ENCODE results near the gene OR11A1. TPM values are rescaled to one million over a fixed set of nuclear protein-coding genes. Genes with fewer than 3 reads are reported as not detected.

The OR11A1 gene
- polyA plus RNA-seq, 1 donor (not counting 4 experiments of a cell fraction or from before 2014, with no cell fraction given) = not detected

DNA sequence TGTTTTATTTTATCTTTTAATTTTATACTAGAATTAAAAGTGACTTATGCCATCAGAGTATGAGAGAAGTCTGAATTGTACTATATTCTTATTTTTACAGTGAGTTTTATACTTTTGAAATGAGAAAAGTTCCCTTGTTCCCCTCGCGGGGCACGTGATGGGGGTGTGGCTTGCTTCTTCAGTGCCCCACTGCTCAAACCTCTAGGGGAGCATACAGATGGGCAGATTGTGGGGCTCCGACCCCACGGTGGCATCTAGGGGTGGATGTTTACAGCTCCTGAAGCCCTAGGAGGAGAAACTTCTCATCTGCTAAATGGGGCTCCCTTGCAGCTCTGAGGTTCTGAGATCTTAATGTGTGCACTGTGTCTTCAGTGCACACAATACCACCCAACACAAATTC is 42.8 kb upstream of the OR11A1 start:
- TF ChIP-seq CTCF (optimal IDR thresholded peaks at IDR 0.05 in 1 of 3, IDR thresholded peaks at IDR 0.05 in 1 of 3, conservative IDR thresholded peaks at IDR 0.05 in 1 of 3; ENCODE audit: extremely low read depth in 1 of 3, insufficient read depth in 2 of 3, low read length in 3 of 3) = no peak
- no peak for TF ChIP-seq EZH2 (IDR thresholded peaks at IDR 0.05; ENCODE audit: low read length)
- H3K4me3 ChIP-seq (ENCODE audit: control insufficient read depth in 2 of 3, extremely low read depth in 1 of 3, insufficient read depth in 2 of 3, low read depth in 1 of 3, low read length in 3 of 3) = no peak overlapping the region
- no peak for DNase-seq (ENCODE audit: low read depth, low spot score)
- H2AFZ ChIP-seq (ENCODE audit: control insufficient read depth, low read length) = no peak overlapping the region
- dilution Hi-C loops (cut with MboI; ENCODE audit: extremely low pct_ligation_motif_present, low sequenced_read_pairs) = no loop called here
- H3K79me2 ChIP-seq (ENCODE audit: control insufficient read depth, insufficient read depth, low read length) = no peaks in the 10 kb centered on the region
- no peak for FAIRE-seq
- H3K9me1 ChIP-seq (ENCODE audit: control insufficient read depth, extremely low read depth, insufficient read depth, low read length) = no peaks in the 10 kb centered on the region
- no peak overlapping the region for H3K27ac ChIP-seq (ENCODE audit: control insufficient read depth, insufficient read depth, low read length)
- peaks cover 4% of the 10 kb centered on the region for H3K4me1 ChIP-seq (ENCODE audit: control insufficient read depth, extremely low read depth, insufficient read depth, low read length)
- H3K27me3 ChIP-seq (ENCODE audit: control insufficient read depth, extremely low read depth, insufficient read depth, low read length) = peaks cover 9% of the 10 kb centered on the region
- no peak overlapping the region for H3K9ac ChIP-seq (ENCODE audit: control insufficient read depth, extremely low read depth, insufficient read depth, low read length)
- no peaks in the 10 kb centered on the region for H3K36me3 ChIP-seq (ENCODE audit: control insufficient read depth in 2 of 2, extremely low read depth in 1 of 2, insufficient read depth in 2 of 2, low read length in 2 of 2)
- H4K20me1 ChIP-seq (ENCODE audit: control insufficient read depth, extremely low read depth, insufficient read depth, low read length) = no peaks in the 10 kb centered on the region
- no peaks in the 10 kb centered on the region for H3K9me3 ChIP-seq (ENCODE audit: control insufficient read depth, low read depth, low read length)
- H3K4me2 ChIP-seq (ENCODE audit: control insufficient read depth, extremely low read depth, insufficient read depth, low read depth, low read length) = no peak overlapping the region

DNA sequence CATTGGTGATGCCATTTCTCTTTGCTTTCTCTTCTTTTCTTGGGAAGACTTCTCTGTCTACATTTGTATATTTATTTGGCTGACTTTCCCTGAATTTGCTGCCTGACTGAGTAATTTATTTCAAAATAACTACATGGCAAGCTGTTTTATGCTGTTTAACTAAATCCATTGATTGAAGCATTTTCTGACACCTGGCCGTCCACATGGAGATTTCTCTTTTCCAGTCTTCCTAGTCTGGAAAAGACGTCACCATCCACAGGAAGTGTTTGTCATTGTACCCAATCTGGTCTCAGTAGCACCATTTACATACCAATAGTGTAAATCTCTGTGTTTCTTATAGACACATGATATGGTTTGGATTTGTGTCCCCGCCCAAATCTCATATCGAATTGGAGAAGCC is 40.1 kb upstream of the OR11A1 start:
- dilution Hi-C loops (cut with MboI; ENCODE audit: extremely low pct_ligation_motif_present, low sequenced_read_pairs) = no loop called here
- no peaks in the 10 kb centered on the region for H3K4me1 ChIP-seq (ENCODE audit: control insufficient read depth, extremely low read depth, insufficient read depth, low read length)
- TF ChIP-seq CTCF (optimal IDR thresholded peaks at IDR 0.05 in 1 of 3, IDR thresholded peaks at IDR 0.05 in 1 of 3, conservative IDR thresholded peaks at IDR 0.05 in 1 of 3; ENCODE audit: extremely low read depth in 1 of 3, insufficient read depth in 2 of 3, low read length in 3 of 3) (no peak), EZH2 (IDR thresholded peaks at IDR 0.05; ENCODE audit: low read length) (no peak)
- H2AFZ ChIP-seq (ENCODE audit: control insufficient read depth, low read length) = no peak overlapping the region
- no peaks in the 10 kb centered on the region for H3K36me3 ChIP-seq (ENCODE audit: control insufficient read depth in 2 of 2, extremely low read depth in 1 of 2, insufficient read depth in 2 of 2, low read length in 2 of 2)
- H3K4me2 ChIP-seq (ENCODE audit: control insufficient read depth, extremely low read depth, insufficient read depth, low read depth, low read length) = no peak overlapping the region
- H3K27me3 ChIP-seq (ENCODE audit: control insufficient read depth, extremely low read depth, insufficient read depth, low read length) = peaks cover 6% of the 10 kb centered on the region
- H3K4me3 ChIP-seq (ENCODE audit: control insufficient read depth in 2 of 3, extremely low read depth in 1 of 3, insufficient read depth in 2 of 3, low read depth in 1 of 3, low read length in 3 of 3) = no peak overlapping the region
- no peak for DNase-seq (ENCODE audit: low read depth, low spot score)
- H3K9me1 ChIP-seq (ENCODE audit: control insufficient read depth, extremely low read depth, insufficient read depth, low read length) = no peaks in the 10 kb centered on the region
- no peaks in the 10 kb centered on the region for H4K20me1 ChIP-seq (ENCODE audit: control insufficient read depth, extremely low read depth, insufficient read depth, low read length)
- no peaks in the 10 kb centered on the region for H3K9me3 ChIP-seq (ENCODE audit: control insufficient read depth, low read depth, low read length)
- no peak overlapping the region for H3K27ac ChIP-seq (ENCODE audit: control insufficient read depth, insufficient read depth, low read length)
- no peaks in the 10 kb centered on the region for H3K79me2 ChIP-seq (ENCODE audit: control insufficient read depth, insufficient read depth, low read length)
- no peak overlapping the region for H3K9ac ChIP-seq (ENCODE audit: control insufficient read depth, extremely low read depth, insufficient read depth, low read length)
- no peak for FAIRE-seq

All from keratinocyte (primary cell).